Common myeloid progenitor, CD34-positive (primary cell): ENCODE data around the gene SLC25A25.

Source experiments
- CTCF ChIA-PET: fragments of 350-600 bp; sonication (Branson Sonifier 250); formaldehyde crosslinking; loops from one replicate; lab custom pipeline; 2021; ENCODE audit warnings: antibody characterized with exemption; lab: Charles Lee
- POLR2A ChIA-PET: fragments of 350-600 bp; sonication (Branson Sonifier 250); formaldehyde crosslinking; loops from one replicate; lab custom pipeline; 2021; ENCODE audit warnings: antibody characterized with exemption; lab: Charles Lee
- DNase-seq, 3 donors: peaks; one replicate each; pipeline versions ENCODE4 v3.0.0 to v3.0.0-alpha.2; 2013
- H3K27ac ChIP-seq, 2 experiments: 1 replicate in 1 of 2; 2 replicates in 1 of 2; pipeline ENCODE4 v1.7.0; 2013; ENCODE audit warnings: inconsistent platforms in 2 of 2, low read length in 2 of 2, mild to moderate bottlenecking in 2 of 2, low read depth in 1 of 2, moderate library complexity in 1 of 2; ENCODE audit not compliant: severe bottlenecking in 2 of 2, insufficient read depth in 1 of 2, poor library complexity in 1 of 2
- H3K27me3 ChIP-seq, 5 experiments: replicated peaks in 2 of 5; 1 replicate in 3 of 5; 2 replicates in 2 of 5; pipeline versions ENCODE4 v1.6.1 to v1.7.0; 2013; ENCODE audit warnings: low read length in 4 of 5, mild to moderate bottlenecking in 2 of 5, moderate library complexity in 2 of 5, inconsistent platforms in 1 of 5; ENCODE audit not compliant: insufficient read depth in 5 of 5, control insufficient read depth in 4 of 5
- H3K36me3 ChIP-seq, 4 experiments: 1 replicate in 2 of 4; 2 replicates in 2 of 4; pipeline versions ENCODE4 v1.6.1 to v1.7.0; 2013; ENCODE audit warnings: low read length in 3 of 4, control low read depth in 1 of 4, mild to moderate bottlenecking in 1 of 4; ENCODE audit not compliant: control insufficient read depth in 4 of 4, insufficient read depth in 4 of 4
- H3K4me1 ChIP-seq, 4 experiments: 1 replicate in 3 of 4; 2 replicates in 1 of 4; pipeline versions ENCODE4 v1.6.1 to v1.7.1; 2013; ENCODE audit warnings: low read length in 3 of 4, mild to moderate bottlenecking in 3 of 4, control low read depth in 1 of 4, inconsistent platforms in 1 of 4, moderate library complexity in 1 of 4; ENCODE audit not compliant: control insufficient read depth in 4 of 4, insufficient read depth in 4 of 4; ENCODE audit errors: control extremely low read depth in 1 of 4
- H3K4me3 ChIP-seq, 7 experiments: 1 replicate in 4 of 7; 2 replicates in 3 of 7; pipeline versions ENCODE4 v1.5.1 to v1.7.0; 2013; ENCODE audit warnings: mild to moderate bottlenecking in 7 of 7, low read length in 6 of 7, moderate library complexity in 6 of 7, inconsistent platforms in 2 of 7, low read depth in 2 of 7, control low read depth in 1 of 7; ENCODE audit not compliant: insufficient read depth in 4 of 7, control insufficient read depth in 1 of 7; ENCODE audit errors: extremely low read depth in 1 of 7
- H3K9me3 ChIP-seq, 5 experiments: 1 replicate in 4 of 5; 2 replicates in 1 of 5; pipeline versions ENCODE4 v1.6.1 to v1.7.1; 2013; ENCODE audit warnings: low read length in 4 of 5, mild to moderate bottlenecking in 2 of 5, inconsistent platforms in 1 of 5, low read depth in 1 of 5, moderate library complexity in 1 of 5; ENCODE audit not compliant: control insufficient read depth in 4 of 5, insufficient read depth in 2 of 5; ENCODE audit errors: control extremely low read depth in 1 of 5
- WGBS: methylation state at CpG from one replicate; pipeline ENCODE4 v1.1.5; 2013; ENCODE audit not compliant: insufficient coverage; 5-methylcytosine and 5-hydroxymethylcytosine counted together

SLC25A25 gene

GRCh38 chr9:128088253-128088945, 20.4 kb downstream of the SLC25A25 start:
- POLR2A ChIA-PET = no interaction called here
- H3K27ac ChIP-seq = no peak overlapping the region

GRCh38 chr9:128089299-128089698, 21.3 kb downstream of the SLC25A25 start:
- Histone ChIP-seq H3K27ac (peak overlapping the region in 1 of 2 experiments; percentile 25), H3K9me3 (no peaks in the 10 kb centered on the region), H3K36me3 (peaks cover 0 to 2% (median 0%) of the 10 kb centered on the region in 4 experiments), H3K4me3 (no peak overlapping the region), H3K4me1 (peaks cover 6 to 28% (median 19%) of the 10 kb centered on the region in 4 experiments), H3K27me3 (no peaks in the 10 kb centered on the region)
- ChIA-PET CTCF (interaction anchor here (0.7 to 4.7 kb wide), 4 partner anchors 8 to 28 kb away, joined by 4 to 34 read pairs (median 6); no protein-coding TSS in a partner anchor), POLR2A (interaction anchor here (0.8 kb wide), 1 partner anchor 509 kb away, joined by 4 read pairs; no protein-coding TSS in a partner anchor)
- DNase-seq = no peak
- no CpG with 5 or more reads among the region's 1 CpG for WGBS

More at GRCh38 chr9:128088253-128088945, 20.4 kb downstream of the SLC25A25 start:
- no peaks in the 10 kb centered on the region for H3K9me3 ChIP-seq
- H3K36me3 ChIP-seq = peaks cover 0 to 2% (median 0%) of the 10 kb centered on the region in 4 experiments
- CTCF ChIA-PET = interaction anchor here (1.3 to 4.7 kb wide), 8 partner anchors 9 to 41 kb away, joined by 3 to 34 read pairs (median 5); no protein-coding TSS in a partner anchor
- no peak for DNase-seq
- WGBS = 100% methylated on average over 5 of the region's 9 CpGs
- no peak overlapping the region for H3K4me3 ChIP-seq
- H3K4me1 ChIP-seq = peaks cover 2 to 21% (median 10%) of the 10 kb centered on the region in 4 experiments
- H3K27me3 ChIP-seq = no peaks in the 10 kb centered on the region

GRCh38 chr9:128091144-128091543, 23.1 kb downstream of the SLC25A25 start:
- WGBS = 95% methylated on average over 13 of the region's 13 CpGs
- no peak for DNase-seq
- Histone ChIP-seq H3K9me3 (no peaks in the 10 kb centered on the region), H3K36me3 (peaks cover 0 to 5% (median under 1%) of the 10 kb centered on the region in 4 experiments), H3K27ac (no peak overlapping the region), H3K27me3 (no peaks in the 10 kb centered on the region), H3K4me1 (peaks cover 8 to 38% (median 29%) of the 10 kb centered on the region in 4 experiments), H3K4me3 (no peak overlapping the region)
- POLR2A ChIA-PET = interaction anchor here (0.6 kb wide), 2 partner anchors 11 to 103 kb away, joined by 3 to 4 read pairs; no protein-coding TSS in a partner anchor
- CTCF ChIA-PET = interaction anchor here (1.0 to 8.4 kb wide), 4 partner anchors 13 to 152 kb away, joined by 4 to 47 read pairs (median 7); no protein-coding TSS in a partner anchor

- POLR2A ChIA-PET = interaction anchor here (0.6 kb wide), 2 partner anchors 11 to 103 kb away, joined by 3 to 4 read pairs; no protein-coding TSS in a partner anchor
- 63% methylated on average over 12 of the region's 13 CpGs for WGBS
- Histone ChIP-seq H3K27me3 (no peaks in the 10 kb centered on the region), H3K4me3 (no peak overlapping the region), H3K9me3 (no peaks in the 10 kb centered on the region), H3K27ac (peak overlapping the region in 1 of 2 experiments; percentile 21), H3K36me3 (peaks cover 0 to 5% (median under 1%) of the 10 kb centered on the region in 4 experiments), H3K4me1 (peaks cover 8 to 38% (median 29%) of the 10 kb centered on the region in 4 experiments)
- DNase-seq = peak in 1 of 3 donors; percentile 38
- CTCF ChIA-PET = interaction anchor here (0.8 to 8.4 kb wide), 6 partner anchors 13 to 152 kb away, joined by 3 to 47 read pairs (median 4); no protein-coding TSS in a partner anchor
Measured at GRCh38 chr9:128091571-128091970, 23.5 kb downstream of the SLC25A25 start.

GRCh38 chr9:128092199-128092977, 24.4 kb downstream of the SLC25A25 start:
- 92% methylated on average over 13 of the region's 16 CpGs for WGBS
- no peaks in the 10 kb centered on the region for H3K9me3 ChIP-seq
- ChIA-PET CTCF (interaction anchor here (0.8 to 8.4 kb wide), 15 partner anchors 8 to 150 kb away, joined by 3 to 47 read pairs (median 3); no protein-coding TSS in a partner anchor), POLR2A (interaction anchor here (0.6 kb wide), 1 partner anchor 22 kb away, joined by 4 read pairs; no protein-coding TSS in a partner anchor)
- H3K27me3 ChIP-seq = no peaks in the 10 kb centered on the region
- no peak overlapping the region for H3K4me3 ChIP-seq
- peak overlapping the region; percentile 94 to 98 for H3K27ac ChIP-seq
- no peak for DNase-seq
- peaks cover 0 to 5% (median under 1%) of the 10 kb centered on the region in 4 experiments for H3K36me3 ChIP-seq
- peaks cover 8 to 42% (median 29%) of the 10 kb centered on the region in 4 experiments for H3K4me1 ChIP-seq

- POLR2A ChIA-PET = interaction anchor here (0.5 to 1.3 kb wide), 3 partner anchors 10 to 22 kb away, joined by 3 to 4 read pairs (median 3); no protein-coding TSS in a partner anchor
- 92% methylated on average over 4 of the region's 4 CpGs for WGBS
- CTCF ChIA-PET = interaction anchor here (0.9 to 8.4 kb wide), 12 partner anchors 9 to 151 kb away, joined by 3 to 47 read pairs (median 3); no protein-coding TSS in a partner anchor
- peak overlapping the region; percentile 94 to 98 for H3K27ac ChIP-seq
- H3K4me3 ChIP-seq = no peak overlapping the region
- peaks cover 0 to 5% (median under 1%) of the 10 kb centered on the region in 4 experiments for H3K36me3 ChIP-seq
- H3K9me3 ChIP-seq = no peaks in the 10 kb centered on the region
- peaks cover 8 to 48% (median 33%) of the 10 kb centered on the region in 4 experiments for H3K4me1 ChIP-seq
- DNase-seq = no peak
- H3K27me3 ChIP-seq = no peaks in the 10 kb centered on the region
Measured at GRCh38 chr9:128093011-128093410, 25.0 kb downstream of the SLC25A25 start.
